ENCODE data around the gene CREB3L2. TPM values are rescaled to one million over a fixed set of nuclear protein-coding genes. Genes with fewer than 3 reads are reported as not detected.

CREB3L2 gene
- polyA plus RNA-seq, 2 of the 4 experiments (the other 2 are of a cell fraction), result 16.3 to 32.2 TPM

DNA sequence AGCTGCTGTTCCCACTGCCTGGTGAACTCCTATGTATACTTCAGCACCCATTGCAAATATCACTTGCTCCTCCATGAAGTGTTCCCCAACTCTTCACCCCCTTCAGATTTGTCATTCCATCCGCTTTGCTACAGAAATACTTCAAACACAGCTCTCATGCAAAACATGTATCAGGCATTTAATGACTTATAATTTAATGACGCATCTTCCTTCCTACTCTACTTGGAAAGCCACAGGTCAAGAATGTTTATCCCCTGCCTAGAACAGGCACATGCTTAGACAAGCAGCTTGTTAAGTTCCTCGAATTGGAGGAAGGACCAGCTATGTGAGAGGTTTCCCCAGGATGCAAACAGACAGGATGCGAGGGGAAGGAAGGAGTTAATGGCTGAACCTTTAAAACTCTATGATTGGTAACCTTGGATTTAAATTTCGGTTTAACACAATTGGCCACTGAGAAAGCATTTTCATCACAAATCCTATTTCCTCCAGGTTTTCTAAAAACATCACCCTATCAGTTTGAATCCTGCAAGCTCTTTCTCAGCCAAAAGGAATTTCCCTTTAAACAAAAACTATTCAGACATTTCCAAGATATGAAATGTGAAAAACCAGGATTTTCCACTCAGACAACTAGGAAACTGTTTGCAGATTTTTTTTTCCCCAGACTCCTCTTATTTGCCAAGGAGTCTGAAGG, 11.5 kb downstream of the CREB3L2 start (continued):
- no peak for TF ChIP-seq HOXB13 (CRISPR knock-in tag; IDR thresholded peaks at IDR 0.05; ENCODE audit: low read depth)

DNA sequence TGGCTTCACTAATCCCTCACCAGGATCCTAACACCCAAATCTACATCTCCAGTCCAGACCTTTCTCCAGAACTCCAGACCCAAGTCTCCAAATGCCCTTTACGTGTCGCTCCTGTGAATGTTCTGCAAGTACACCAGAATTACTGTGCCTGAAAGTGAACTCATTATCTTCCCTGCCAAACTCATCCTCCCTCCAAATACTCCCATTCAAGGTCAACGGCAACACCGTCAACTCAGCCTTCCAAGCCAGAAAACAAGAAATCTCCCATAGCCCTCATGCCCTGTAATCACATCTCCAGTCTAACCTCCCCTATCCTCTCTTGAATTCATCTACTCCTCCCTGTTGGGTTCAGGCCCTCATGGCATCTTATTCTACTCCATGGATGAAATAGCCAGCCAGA, 12.3 kb downstream of the CREB3L2 start:
- ChIA-PET CTCF (interaction anchor here (0.6 kb wide), 1 partner anchor 28 kb away, joined by 3 read pairs; no protein-coding TSS in a partner anchor), POLR2A (no interaction called here)
- Histone ChIP-seq H3K4me2 (no peak overlapping the region), H3K9me3 (no peaks in the 10 kb centered on the region), H3K4me1 (peaks cover 17% of the 10 kb centered on the region), H3K4me3 (no peak overlapping the region), H3K27ac (no peak overlapping the region)
- no peak for DNase-seq (ENCODE audit: low read depth in 1 of 2, low spot score in 1 of 2)
- no peak for ATAC-seq
- TF ChIP-seq CBX2 (IDR thresholded peaks at IDR 0.05; ENCODE audit: borderline replicate concordance, low read depth), result no peak
- no peak for TF ChIP-seq TFCP2L1 (CRISPR knock-in tag; IDR thresholded peaks at IDR 0.05)
- TF ChIP-seq, protein P1, sequence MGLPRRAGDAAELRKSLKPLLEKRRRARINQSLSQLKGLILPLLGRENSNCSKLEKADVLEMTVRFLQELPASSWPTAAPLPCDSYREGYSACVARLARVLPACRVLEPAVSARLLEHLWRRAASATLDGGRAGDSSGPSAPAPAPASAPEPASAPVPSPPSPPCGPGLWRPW (IDR thresholded peaks at IDR 0.05), result no peak
- 96% methylated on average over 4 of the region's 4 CpGs for WGBS (ENCODE audit: missing lambda C conversion rate)
- no peak for FAIRE-seq

DNA sequence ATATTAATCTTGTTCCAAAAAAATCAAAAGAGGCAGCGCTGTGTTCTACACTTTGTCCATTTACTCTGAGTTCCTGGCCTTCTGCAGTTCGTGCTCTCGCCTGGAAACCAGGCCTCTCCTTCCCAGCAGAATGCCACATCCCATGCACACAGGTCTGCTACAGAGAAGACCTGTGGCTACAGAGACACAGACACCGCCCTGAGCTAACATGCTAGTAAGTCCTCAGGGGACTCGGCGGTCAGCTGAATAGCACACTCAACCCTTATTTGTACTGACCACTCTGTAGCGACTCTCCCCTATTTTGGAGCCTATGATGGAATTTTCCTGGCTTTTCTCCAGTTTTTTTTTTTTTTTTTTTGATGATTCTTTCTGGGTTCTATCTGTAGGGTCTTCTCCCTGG, 12.8 kb downstream of the CREB3L2 start:
- Histone ChIP-seq H3K4me2 (no peak overlapping the region), H3K9me3 (no peaks in the 10 kb centered on the region), H3K4me1 (peaks cover 17% of the 10 kb centered on the region), H3K4me3 (no peak overlapping the region), H3K27ac (no peak overlapping the region)
- TF ChIP-seq, protein P2, sequence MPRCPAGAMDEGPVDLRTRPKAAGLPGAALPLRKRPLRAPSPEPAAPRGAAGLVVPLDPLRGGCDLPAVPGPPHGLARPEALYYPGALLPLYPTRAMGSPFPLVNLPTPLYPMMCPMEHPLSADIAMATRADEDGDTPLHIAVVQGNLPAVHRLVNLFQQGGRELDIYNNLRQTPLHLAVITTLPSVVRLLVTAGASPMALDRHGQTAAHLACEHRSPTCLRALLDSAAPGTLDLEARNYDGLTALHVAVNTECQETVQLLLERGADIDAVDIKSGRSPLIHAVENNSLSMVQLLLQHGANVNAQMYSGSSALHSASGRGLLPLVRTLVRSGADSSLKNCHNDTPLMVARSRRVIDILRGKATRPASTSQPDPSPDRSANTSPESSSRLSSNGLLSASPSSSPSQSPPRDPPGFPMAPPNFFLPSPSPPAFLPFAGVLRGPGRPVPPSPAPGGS (IDR thresholded peaks at IDR 0.05), result no peak
- no peak for TF ChIP-seq FOSB (CRISPR knock-in tag; IDR thresholded peaks at IDR 0.05)
- POLR2A ChIA-PET, result no interaction called here
- ATAC-seq (no peak), DNase-seq (ENCODE audit: low read depth in 1 of 2, low spot score in 1 of 2) (no peak), FAIRE-seq (no peak)
- WGBS (ENCODE audit: missing lambda C conversion rate), result 96% methylated on average over 7 of the region's 7 CpGs
- CTCF ChIA-PET, result interaction anchor here (1.2 kb wide), 1 partner anchor 86 kb away, joined by 3 read pairs; no protein-coding TSS in a partner anchor

DNA sequence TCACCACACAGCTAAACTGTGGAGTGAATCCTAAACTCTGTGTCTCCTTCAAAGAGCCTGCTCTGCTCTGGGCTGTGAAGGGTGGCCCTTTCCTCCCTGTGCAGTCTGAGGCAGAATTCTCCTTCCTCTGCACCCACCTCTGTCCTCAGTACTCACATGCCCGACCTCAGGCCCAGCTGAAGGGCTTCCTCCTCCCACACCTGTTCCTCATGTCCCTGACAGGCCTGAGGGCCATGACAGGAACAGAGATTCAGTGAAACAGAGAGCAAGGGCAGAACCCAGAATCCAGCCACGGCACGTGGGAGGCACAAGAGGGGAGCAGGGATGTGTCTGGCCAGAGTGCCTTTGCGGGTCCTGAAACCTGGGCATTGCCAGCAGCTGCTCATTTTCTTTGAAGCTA, 13.9 kb downstream of the CREB3L2 start:
- ChIA-PET POLR2A (no interaction called here), CTCF (interaction anchor here (0.7 to 2.2 kb wide), 4 partner anchors 8 to 538 kb away, joined by 3 to 7 read pairs (median 4); no protein-coding TSS in a partner anchor)
- TF ChIP-seq ZSCAN20 (CRISPR knock-in tag; IDR thresholded peaks at IDR 0.05) (no peak), ZFP36 (IDR thresholded peaks at IDR 0.05; ENCODE audit: borderline replicate concordance, partially characterized antibody) (no peak), MAZ (IDR thresholded peaks at IDR 0.05; ENCODE audit: borderline replicate concordance, low read depth, low read length) (no peak), FOSL2 (IDR thresholded peaks at IDR 0.05) (no peak), FOSL2 (CRISPR knock-in tag; IDR thresholded peaks at IDR 0.05) (no peak), CHD4 (IDR thresholded peaks at IDR 0.05; ENCODE audit: borderline replicate concordance) (no peak), JUNB (IDR thresholded peaks at IDR 0.05) (no peak), MAFK (IDR thresholded peaks at IDR 0.05; ENCODE audit: partially characterized antibody) (no peak), BHLHE40 (IDR thresholded peaks at IDR 0.05; ENCODE audit: low read depth, low read length) (no peak), CHD2 (IDR thresholded peaks at IDR 0.05; ENCODE audit: low read length, partially characterized antibody) (no peak), JUN (IDR thresholded peaks at IDR 0.05) (no peak), KDM5A (IDR thresholded peaks at IDR 0.05) (no peak), CEBPB (IDR thresholded peaks at IDR 0.05) (no peak), EHMT2 (IDR thresholded peaks at IDR 0.05; ENCODE audit: low read depth) (no peak), FOSB (CRISPR knock-in tag; IDR thresholded peaks at IDR 0.05) (no peak)
- TF ChIP-seq, protein P3, sequence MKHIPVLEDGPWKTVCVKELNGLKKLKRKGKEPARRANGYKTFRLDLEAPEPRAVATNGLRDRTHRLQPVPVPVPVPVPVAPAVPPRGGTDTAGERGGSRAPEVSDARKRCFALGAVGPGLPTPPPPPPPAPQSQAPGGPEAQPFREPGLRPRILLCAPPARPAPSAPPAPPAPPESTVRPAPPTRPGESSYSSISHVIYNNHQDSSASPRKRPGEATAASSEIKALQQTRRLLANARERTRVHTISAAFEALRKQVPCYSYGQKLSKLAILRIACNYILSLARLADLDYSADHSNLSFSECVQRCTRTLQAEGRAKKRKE (CRISPR knock-in tag; IDR thresholded peaks at IDR 0.05; ENCODE audit: low read depth), result no peak
- TF ChIP-seq, protein P4, sequence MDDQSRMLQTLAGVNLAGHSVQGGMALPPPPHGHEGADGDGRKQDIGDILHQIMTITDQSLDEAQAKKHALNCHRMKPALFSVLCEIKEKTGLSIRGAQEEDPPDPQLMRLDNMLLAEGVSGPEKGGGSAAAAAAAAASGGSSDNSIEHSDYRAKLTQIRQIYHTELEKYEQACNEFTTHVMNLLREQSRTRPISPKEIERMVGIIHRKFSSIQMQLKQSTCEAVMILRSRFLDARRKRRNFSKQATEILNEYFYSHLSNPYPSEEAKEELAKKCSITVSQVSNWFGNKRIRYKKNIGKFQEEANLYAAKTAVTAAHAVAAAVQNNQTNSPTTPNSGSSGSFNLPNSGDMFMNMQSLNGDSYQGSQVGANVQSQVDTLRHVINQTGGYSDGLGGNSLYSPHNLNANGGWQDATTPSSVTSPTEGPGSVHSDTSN (IDR thresholded peaks at IDR 0.05), result no peak
- Histone ChIP-seq H3K4me1 (peaks cover 16% of the 10 kb centered on the region), H3K4me3 (no peak overlapping the region), H3K9me3 (no peaks in the 10 kb centered on the region), H3K4me2 (no peak overlapping the region), H3K27ac (no peak overlapping the region; a peak in 1 of 6 replicates)
- 85% methylated on average over 4 of the region's 4 CpGs for WGBS (ENCODE audit: missing lambda C conversion rate)
- ATAC-seq, result no peak
- no peak for FAIRE-seq
- no peak for DNase-seq (ENCODE audit: low read depth in 1 of 2, low spot score in 1 of 2)

Data from A549 (cell line).